Measurements from ENCODE around the gene LCLAT1. TPM values are rescaled to one million over a fixed set of nuclear protein-coding genes. Genes with fewer than 3 reads are reported as not detected.
"Not testable (repeated sequence)": the region's sequence is repeated elsewhere in the genome, so short reads cannot be mapped to it uniquely, and the experiment has no call there.

Gene LCLAT1
- total and polyA plus RNA-seq, 2 of the 4 experiments (the other 2 are of a cell fraction) = 7.5 to 11.5 TPM

DNA sequence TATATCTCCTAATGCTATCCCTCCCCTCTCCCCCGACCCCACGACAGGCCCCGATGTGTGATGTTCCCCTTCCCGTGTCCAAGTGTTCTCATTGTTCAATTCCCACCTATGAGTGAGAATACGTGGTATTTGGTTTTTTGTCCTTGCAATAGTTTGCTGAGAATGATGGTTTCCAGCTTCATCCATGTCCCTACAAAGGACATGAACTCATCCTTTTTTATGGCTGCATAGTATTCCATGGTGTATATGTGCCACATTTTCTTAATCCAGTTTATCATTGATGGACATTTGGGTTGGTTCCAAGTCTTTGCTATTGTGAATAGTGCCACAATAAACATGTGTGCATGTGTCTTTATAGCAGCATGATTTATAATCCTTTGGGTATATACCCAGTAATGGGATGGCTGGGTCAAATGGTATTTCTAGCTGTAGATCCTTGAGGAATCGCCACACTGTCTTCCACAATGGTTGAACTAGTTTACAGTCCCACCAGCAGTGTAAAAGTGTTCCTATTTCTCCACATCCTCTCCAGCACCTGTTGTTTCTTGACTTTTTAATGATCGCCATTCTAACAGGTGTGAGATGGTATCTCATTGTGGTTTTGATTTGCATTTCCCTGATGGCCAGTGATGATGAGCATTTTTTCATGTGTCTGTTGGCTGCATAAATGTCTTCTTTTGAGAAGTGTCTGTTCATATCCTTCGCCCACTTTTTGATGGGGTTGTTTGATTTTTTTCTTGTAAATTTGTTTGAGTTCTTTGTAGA is 20.2 kb downstream of the LCLAT1 start:
- CTCF ChIA-PET; H4K5ac ChIP-seq (ENCODE audit: low read depth, low read length); BruUV-seq (replicated peaks); H3K56ac ChIP-seq (ENCODE audit: extremely low read depth, insufficient read depth, low read length); H3K9me3 ChIP-seq (ENCODE audit: control insufficient read depth, insufficient read depth, low read length); H3K4ac ChIP-seq (ENCODE audit: low read depth, low read length); H2AK9ac ChIP-seq (replicated peaks; ENCODE audit: low read depth, low read length, poor library complexity); H3K27me3 ChIP-seq (ENCODE audit: control insufficient read depth, insufficient read depth, low read length); ATAC-seq (ENCODE audit: low read depth); H3K4me1 ChIP-seq (ENCODE audit: control insufficient read depth, insufficient read depth, low read length); H2BK5ac ChIP-seq (ENCODE audit: low read depth, low read length, poor library complexity, severe bottlenecking); H4K20me1 ChIP-seq (ENCODE audit: insufficient read depth, low read length); H4K8ac ChIP-seq (ENCODE audit: low read depth in 2 of 2, low read length in 2 of 2); POLR2A ChIA-PET (ENCODE audit: unreplicated experiment); H3K14ac ChIP-seq (replicated peaks; ENCODE audit: low read depth, low read length); DNase-seq; H3K36me3 ChIP-seq (ENCODE audit: control insufficient read depth, insufficient read depth, low read length); H3K4me3 ChIP-seq (ENCODE audit: insufficient read depth, low read depth, low read length); H2BK20ac ChIP-seq (ENCODE audit: low read depth, low read length); in situ Hi-C loops (cut with MboI; ENCODE audit: low sequenced_read_pairs); H2AFZ ChIP-seq (replicated peaks; ENCODE audit: low read length, poor library complexity); H2BK120ac ChIP-seq (ENCODE audit: low read depth, low read length); H3K23ac ChIP-seq (ENCODE audit: low read depth, low read length); H4K91ac ChIP-seq (ENCODE audit: insufficient read depth, low read depth, low read length); H3K4me2 ChIP-seq (ENCODE audit: low read depth, low read length); H2AK5ac ChIP-seq (ENCODE audit: low read depth, low read length); H3K27ac ChIP-seq (ENCODE audit: insufficient read depth, low read length); H3K9me1 ChIP-seq (ENCODE audit: insufficient read depth, low read length); intact Hi-C loops (cut with micrococcal nuclease); H2BK15ac ChIP-seq (ENCODE audit: low read depth, low read length); dilution Hi-C loops (cut with HindIII; ENCODE audit: low sequenced_read_pairs, unreplicated experiment); H3K18ac ChIP-seq (ENCODE audit: low read depth, low read length); H3K9ac ChIP-seq (ENCODE audit: low read depth, low read length): not testable (repeated sequence)
- peaks cover 27 to 31% of the 10 kb centered on the region in 2 experiments for H3K79me1 ChIP-seq (ENCODE audit: low read depth in 1 of 2, low read length in 2 of 2)
- no CpG with 5 or more reads among the region's 8 CpGs for WGBS, 2 experiments (ENCODE audit: extremely low coverage in 2 of 2, insufficient read length in 1 of 2)
